CD1c-positive myeloid dendritic cell (primary cell): Measurements from ENCODE around the gene NPIPB2.
"Not testable (repeated sequence)": the region's sequence is repeated elsewhere in the genome, so short reads cannot be mapped to it uniquely, and the experiment has no call there.

ENCODE experiments used
- DNase-seq: peaks from one replicate; pipeline ENCODE4 v3.0.0-alpha.2; 2016; ENCODE audit errors: extremely low spot score

Gene NPIPB2

DNA sequence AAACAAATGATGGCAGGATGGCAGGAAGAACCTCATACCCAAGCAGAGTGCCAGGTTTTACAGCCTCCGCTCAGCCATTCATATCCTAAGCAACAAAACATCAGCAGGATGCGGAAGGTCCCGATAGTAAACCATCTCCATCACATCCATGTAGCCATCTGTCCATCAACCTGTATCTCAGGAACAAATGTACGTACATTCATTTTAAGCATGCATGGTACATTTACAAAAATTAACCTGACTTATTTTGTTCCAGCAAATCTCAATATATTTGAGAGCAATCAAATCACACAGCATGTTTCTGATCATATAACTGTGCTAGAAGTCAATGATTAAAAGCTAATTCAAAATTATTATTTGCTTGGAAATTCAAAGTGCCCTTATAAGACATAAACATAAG, at the start of gene NPIPB2:
NPIPB2 (minus strand) TSS at position 101 of the 400 bp plus-strand sequence; CDS start at position 101, 0 bp downstream.
- not testable (repeated sequence) for DNase-seq

- DNase-seq, result no peak
Measured at GRCh38 chr16:11990702-11991390, 49.0 kb upstream of the NPIPB2 start.

DNA sequence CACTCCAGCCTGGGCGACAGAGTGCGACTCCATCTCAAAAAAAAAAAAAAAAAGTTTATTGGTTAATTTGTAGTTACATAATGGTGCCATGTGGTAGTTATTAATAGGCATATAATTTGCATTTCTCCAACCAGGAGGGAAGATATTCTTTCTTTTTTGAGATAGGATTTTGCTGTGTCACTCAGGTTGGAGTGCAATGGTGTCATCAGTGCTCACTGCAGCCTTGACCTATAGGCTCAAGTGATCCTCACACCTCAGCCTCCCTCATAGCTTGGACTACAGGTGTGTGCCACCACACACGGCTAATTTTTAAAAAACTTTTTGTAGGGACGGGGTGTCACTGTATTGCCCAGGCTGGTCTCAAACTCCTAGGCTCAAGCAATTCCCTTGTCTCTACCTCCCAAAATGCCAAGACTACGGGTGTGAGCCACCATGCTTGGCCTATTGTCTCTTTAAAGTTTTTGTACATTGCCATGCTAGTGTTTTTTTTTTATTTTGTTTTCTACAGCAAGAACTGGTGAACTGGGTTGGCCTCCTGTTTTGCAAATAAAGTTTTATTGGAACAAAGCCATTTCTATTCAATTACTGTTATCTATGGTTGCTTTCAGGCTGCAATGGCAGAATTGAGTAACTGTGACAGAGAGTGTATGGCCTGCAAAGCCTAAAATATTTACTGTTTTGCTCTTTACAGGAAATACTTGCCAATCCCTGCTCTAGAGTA, 46.6 kb upstream of the NPIPB2 start:
- no peak for DNase-seq

DNA sequence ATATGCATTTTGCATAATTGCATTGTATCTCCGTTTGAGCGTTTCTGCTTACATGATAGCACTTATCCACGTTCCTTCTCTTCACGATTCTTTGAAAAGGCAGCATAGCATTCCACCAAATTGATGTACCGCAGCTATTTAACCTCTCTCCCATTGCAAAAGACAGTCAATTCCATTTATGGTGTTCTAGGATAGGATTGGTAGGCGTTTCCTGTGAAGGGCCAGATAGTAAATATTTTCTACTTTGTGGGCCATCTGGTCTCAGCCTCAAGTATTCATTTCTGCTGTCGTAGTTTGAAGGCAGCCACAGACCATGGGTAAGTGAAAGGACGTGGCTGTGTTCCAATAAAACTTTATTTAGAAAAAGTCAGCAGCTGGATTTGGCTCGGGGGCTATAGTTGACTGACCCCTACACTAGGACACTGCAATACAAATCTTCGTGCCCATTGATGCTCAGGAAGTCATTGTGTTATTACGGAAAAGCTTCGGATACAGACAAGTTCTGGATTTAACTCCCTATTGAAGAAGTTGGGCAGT, 44.7 kb upstream of the NPIPB2 start:
- no peak for DNase-seq

DNA sequence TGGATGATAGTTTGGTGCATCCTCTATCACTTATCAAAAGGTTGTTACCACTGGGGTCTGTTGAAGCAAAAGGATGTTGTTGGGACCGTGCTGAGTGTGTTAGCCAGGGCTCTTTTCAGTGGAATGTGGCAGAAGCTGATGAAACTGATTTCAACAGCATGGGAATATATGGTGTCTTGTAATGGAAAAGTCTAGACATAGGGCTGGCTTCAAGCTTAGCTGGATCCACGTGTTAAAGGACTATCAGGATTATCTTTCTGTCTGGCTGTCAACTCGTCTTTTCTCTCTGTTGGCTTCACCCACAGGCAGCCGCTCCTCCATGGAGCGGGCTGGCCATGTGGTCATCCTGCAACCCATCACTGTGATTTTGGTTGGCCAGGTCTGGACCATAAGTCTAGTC, 43.4 kb upstream of the NPIPB2 start:
- no peak for DNase-seq

DNA sequence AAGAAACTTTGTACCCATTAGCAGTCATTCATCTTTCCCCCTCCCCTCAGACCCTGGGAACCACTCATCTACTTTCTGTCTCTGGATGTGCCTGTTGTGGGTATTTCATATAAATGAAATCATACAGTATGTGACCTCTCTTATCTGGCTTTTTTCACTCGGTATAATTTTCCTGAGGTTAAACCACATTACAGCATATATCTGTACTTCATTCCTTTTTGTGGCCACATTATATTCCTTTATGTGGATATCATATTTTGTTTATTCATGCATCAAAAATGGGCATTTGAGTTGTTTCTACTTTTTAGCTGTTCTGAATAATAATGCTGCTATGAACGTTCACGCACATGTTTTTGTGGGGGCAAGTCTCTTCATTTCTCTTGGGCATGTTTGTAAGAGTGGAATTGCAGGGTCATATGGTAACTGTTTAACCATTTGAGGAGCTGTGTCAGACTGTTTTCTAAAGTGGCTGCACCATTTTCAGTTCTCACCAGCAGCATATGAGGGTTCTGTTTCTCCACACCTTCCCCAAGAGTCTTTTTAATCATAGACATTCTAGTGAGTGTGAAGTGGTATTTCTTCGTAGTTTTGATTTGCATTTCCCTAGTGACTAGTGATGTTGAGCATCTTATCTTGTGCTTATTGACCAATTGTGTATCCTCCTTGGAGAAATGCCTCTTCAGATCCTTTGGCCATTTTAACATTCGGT, 38.4 kb upstream of the NPIPB2 start:
- DNase-seq, result no peak

DNA sequence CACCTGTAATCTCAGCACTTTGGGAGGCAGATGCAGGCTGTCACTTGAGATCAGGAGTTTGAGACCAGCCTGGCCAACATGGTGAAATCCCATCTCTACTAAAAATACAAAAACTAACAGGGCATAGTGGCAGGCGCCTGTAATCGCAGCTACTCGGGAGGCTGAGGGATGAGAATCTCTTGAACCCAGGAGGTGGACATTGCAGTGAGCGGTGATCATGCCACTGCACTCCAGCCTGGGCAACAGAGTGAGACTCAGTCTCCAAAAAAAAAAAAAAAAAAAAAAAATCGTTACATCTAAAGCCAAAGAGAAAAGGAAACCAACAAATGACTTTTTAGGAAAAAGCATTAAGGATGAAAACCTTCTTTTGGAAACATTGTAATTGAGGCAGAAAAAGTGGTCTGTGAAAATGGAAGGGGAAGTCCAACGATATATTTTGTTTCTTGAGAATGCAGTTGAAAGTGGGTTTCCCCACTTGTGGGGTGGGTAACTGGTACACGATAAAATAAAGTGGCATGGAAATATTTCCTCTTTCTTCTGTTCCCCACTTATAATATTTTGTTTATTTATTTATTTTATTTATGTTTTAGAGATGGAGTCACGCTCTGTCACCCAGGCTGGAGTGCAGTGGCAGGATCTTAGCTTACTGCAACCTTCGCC, 37.3 kb upstream of the NPIPB2 start:
- no peak for DNase-seq

- no peak for DNase-seq
Measured at GRCh38 chr16:11978080-11978479, 36.2 kb upstream of the NPIPB2 start.

GRCh38 chr16:11977376-11978041, 35.7 kb upstream of the NPIPB2 start:
- DNase-seq, result peak; percentile 32

- no peak for DNase-seq
Measured at GRCh38 chr16:11976850-11977375, 35.1 kb upstream of the NPIPB2 start.

GRCh38 chr16:11973070-11973469, 31.2 kb upstream of the NPIPB2 start:
- DNase-seq, result no peak

GRCh38 chr16:11972128-11972527, 30.3 kb upstream of the NPIPB2 start:
- DNase-seq, result no peak

- DNase-seq, result not testable (repeated sequence)
Measured at GRCh38 chr16:11970292-11970691, 28.4 kb upstream of the NPIPB2 start.

DNA sequence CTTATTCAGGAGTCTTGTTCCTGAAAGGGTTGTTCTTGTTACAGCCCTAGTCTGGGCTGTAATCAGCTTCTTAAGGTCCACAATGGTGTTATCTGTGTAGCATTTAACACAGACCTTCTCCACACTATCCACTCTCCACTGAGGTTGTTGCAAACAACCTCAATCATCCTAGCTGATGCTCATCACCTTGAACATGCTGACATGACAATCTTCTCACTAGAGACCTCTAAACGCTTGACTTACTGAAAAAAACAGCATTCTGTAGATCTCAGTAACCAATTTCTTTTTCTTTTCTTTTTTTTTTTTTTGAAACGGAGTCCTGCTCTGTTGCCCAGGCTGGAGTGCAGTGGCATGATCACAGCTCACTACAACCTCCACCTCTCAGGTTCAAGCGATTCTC, 26.7 kb upstream of the NPIPB2 start:
- DNase-seq, result no peak

DNA sequence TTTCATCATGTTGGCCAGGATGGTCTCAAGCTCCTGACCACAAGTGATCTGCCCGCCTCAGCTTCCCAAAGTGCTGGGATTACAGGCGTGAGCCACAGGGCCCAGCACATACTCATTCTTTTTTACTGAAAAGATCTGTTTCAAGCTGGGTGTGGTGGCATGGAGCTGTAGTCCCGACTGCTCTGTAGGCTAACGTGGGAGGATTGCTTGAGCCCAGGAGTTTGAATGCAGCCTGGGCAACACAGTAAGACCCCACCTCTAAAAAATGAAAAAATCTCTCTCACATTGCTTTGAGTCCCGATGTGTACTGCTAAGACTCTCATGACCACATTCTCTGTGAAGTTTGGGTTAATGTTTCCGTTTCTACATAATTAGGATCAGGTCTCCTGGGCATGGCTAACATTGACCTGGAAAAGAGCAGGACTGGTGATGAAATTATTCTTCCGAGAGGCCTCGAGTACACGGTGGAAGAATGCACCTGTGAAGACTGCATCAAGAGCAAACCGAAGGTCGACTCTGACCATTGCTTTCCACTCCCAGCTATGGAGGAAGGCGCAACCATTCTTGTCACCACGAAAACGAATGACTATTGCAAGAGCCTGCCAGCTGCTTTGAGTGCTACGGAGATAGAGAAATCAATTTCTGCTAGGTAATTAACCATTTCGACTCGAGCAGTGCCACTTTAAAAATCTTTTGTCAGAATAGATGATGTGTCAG, 25.5 kb upstream of the NPIPB2 start:
- DNase-seq, result no peak

DNA sequence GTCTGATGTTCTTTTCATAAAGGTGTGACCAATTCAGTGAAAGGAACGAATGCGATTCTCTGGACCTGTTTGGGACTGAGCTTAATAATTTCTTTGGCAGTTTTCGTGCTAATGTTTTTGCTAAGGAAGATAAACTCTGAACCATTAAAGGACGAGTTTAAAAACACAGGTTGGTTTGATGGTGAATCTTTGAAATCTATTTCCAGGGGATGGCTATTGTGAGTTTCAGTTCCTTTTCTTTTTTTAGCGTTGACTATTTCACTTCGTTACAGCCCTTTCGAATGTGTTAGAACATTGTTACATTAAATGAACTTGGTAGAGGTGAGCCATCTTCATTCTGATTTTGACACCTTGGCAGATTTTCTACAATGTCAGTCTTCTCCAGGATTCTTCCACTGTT, 24.3 kb upstream of the NPIPB2 start:
- DNase-seq, result peak; percentile 15

- no peak for DNase-seq
Measured at GRCh38 chr16:11964761-11965551, 23.1 kb upstream of the NPIPB2 start, which contains the start of gene TNFRSF17. Gene TNFRSF17 (plus strand): TSS chr16:11965210. CDS start chr16:11965325, 115 bp downstream.

DNA sequence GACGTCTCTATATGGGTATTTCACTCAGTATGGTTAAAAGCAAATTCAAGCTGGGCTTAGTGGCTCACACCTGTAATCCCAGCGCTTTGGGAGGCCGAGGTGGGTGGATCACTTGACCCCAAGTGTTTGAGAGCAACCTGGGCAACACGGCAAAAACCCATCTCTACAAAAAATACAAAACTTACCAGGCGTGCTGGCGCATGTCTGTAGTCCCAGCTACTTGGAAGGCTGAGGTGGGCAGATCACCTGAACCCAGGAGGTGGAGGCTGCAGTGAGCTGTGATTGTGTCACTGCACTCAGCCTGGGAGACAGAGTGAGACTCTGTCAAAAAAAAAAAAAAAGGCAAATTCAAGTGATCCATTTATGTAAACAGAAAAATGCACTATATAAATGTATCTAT, 21.9 kb upstream of the NPIPB2 start:
- DNase-seq, result no peak

- not testable (repeated sequence) for DNase-seq
Measured at GRCh38 chr16:11962978-11963377, 21.1 kb upstream of the NPIPB2 start.
